Heart left ventricle (tissue), 13 donors: ENCODE data around the gene TSC22D4.

ENCODE experiments used
- POLR2A ChIP-seq, 2 donors: fragments of 450-650 bp; IDR thresholded peaks; one replicate each; pipeline ENCODE4 v1.6.1; 2017; ENCODE audit warnings: antibody characterized with exemption in 2 of 2, mild to moderate bottlenecking in 2 of 2, moderate library complexity in 2 of 2
- TF ChIP-seq, protein P1 (sequence below), 12 donors: fragments of 200-600 bp; sonication (generic) in 4 of 12; IDR thresholded peaks; one replicate each; pipeline versions ENCODE4 v1.5.0 to v1.8.0; 2018 to 2022; ENCODE audit warnings: antibody characterized with exemption in 12 of 12, mild to moderate bottlenecking in 5 of 12
- donor health status: ischemic (EF 13 %, LVEDD 7.1; RV severe dilation, severe dysfunction).
- donor health status: DM: no; HTN: yes; CAD: no.
- donor health status: DM: no; HTN: no; CAD: no.
- donor health status: ischemic (EF 25% LVEDD 6.9; RV normal size, moderate dysfunction).
- donor health status: ischemic (EF 25% LVEDD 5.7; RV mildly dilated, moderate dysfunction).
- donor health status: ischemic (EF 35%, LVEDD 5.7; RV mildly dilated, moderate dysfunction).
- donor health status: nonischemic (EF 11% LVEDD 7.7; RV severe dilation, severe dysfunction).
- donor health status: DM: yes; HTN: yes; CAD: no.
- donor health status: PGD.
- donor health status: ischemic (EF 29% LVEDD 5.4; RV normal size, mild dysfunction).
- donor health status: nonischemic (EF 23%, LVEDD 6.1; RV moderate dilation, normal function).

DNA sequence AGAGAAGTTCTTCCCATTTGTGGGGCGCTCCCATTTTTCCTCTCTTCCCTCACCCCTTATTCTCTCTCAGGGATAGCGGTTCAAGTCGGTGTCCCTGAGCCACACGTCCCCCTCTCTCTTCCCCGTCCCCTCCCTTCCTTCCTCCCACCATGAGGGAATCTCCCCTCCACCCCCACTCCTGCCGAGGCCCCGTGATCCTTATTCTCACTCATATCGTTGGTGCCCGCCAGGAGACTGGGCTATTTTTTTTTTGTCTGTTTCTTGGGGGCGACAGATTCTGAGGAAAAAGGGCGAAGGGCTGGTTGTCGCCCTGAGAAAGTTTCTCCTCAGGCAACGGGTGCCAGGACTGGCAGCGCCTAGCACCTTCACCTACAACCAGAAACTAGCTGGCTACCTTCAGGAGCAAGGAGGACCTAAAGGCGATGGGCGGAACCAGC is 51.2 kb downstream of the TSC22D4 start:
- TF ChIP-seq, protein P1, sequence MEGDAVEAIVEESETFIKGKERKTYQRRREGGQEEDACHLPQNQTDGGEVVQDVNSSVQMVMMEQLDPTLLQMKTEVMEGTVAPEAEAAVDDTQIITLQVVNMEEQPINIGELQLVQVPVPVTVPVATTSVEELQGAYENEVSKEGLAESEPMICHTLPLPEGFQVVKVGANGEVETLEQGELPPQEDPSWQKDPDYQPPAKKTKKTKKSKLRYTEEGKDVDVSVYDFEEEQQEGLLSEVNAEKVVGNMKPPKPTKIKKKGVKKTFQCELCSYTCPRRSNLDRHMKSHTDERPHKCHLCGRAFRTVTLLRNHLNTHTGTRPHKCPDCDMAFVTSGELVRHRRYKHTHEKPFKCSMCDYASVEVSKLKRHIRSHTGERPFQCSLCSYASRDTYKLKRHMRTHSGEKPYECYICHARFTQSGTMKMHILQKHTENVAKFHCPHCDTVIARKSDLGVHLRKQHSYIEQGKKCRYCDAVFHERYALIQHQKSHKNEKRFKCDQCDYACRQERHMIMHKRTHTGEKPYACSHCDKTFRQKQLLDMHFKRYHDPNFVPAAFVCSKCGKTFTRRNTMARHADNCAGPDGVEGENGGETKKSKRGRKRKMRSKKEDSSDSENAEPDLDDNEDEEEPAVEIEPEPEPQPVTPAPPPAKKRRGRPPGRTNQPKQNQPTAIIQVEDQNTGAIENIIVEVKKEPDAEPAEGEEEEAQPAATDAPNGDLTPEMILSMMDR (IDR thresholded peaks at IDR 0.05): no peak
- TF ChIP-seq POLR2A (IDR thresholded peaks at IDR 0.05): no peak
